GM12891 (cell line): ENCODE measurements around the gene CCDC6.

Source experiments
- PAX5 ChIP-seq: IDR thresholded peaks from 2 replicates; pipeline ENCODE4 v1.6.1; 2011; ENCODE audit warnings: low read length, moderate library complexity, mild to moderate bottlenecking; ENCODE audit not compliant: insufficient read depth, severe bottlenecking
- POLR2A ChIP-seq: IDR thresholded peaks from 2 replicates; pipeline ENCODE4 v1.6.1; 2011; ENCODE audit warnings: low read depth, low read length, control low read depth
- POLR2AphosphoS5 ChIP-seq: IDR thresholded peaks from 2 replicates; pipeline ENCODE4 v1.6.1; 2011; ENCODE audit warnings: low read depth, low read length, control low read depth
- SPI1 ChIP-seq: IDR thresholded peaks from 2 replicates; pipeline ENCODE4 v1.6.1; 2011; ENCODE audit warnings: low read depth, low read length, control low read depth
- TAF1 ChIP-seq: IDR thresholded peaks from 2 replicates; pipeline ENCODE4 v1.6.1; 2011; ENCODE audit warnings: low read depth, low read length, control low read depth

- TF ChIP-seq POLR2A (no peak), PAX5 (no peak), POLR2AphosphoS5 (no peak), TAF1 (no peak), SPI1 (no peak)
Observed at GRCh38 chr10:59902016-59902415, 4.3 kb downstream of the CCDC6 start.
